Liver (tissue), 9 donors: ENCODE results near the gene HLA-DQB1. TPM values are rescaled to one million over a fixed set of nuclear protein-coding genes. Genes with fewer than 3 reads are reported as not detected.

Experiments
- DNase-seq: peaks from one replicate; pipeline ENCODE4 v3.0.0-alpha.2; 2017; ENCODE audit warnings: low spot score
- H3K27ac ChIP-seq, 2 donors: one replicate each; pipeline ENCODE4 v1.7.0; 2013; ENCODE audit warnings: inconsistent platforms in 2 of 2, low read length in 2 of 2, control low read depth in 1 of 2, low read depth in 1 of 2, mild to moderate bottlenecking in 1 of 2
- H3K27me3 ChIP-seq, 4 donors: one replicate each; pipeline versions ENCODE4 v1.6.1 to v1.7.0; 2013; ENCODE audit warnings: low read length in 3 of 4, inconsistent platforms in 1 of 4, mild to moderate bottlenecking in 1 of 4, moderate library complexity in 1 of 4; ENCODE audit not compliant: control insufficient read depth in 4 of 4, insufficient read depth in 4 of 4
- H3K36me3 ChIP-seq, 4 donors: one replicate each; pipeline versions ENCODE4 v1.6.1 to v1.7.0; 2013; ENCODE audit warnings: low read length in 3 of 4, mild to moderate bottlenecking in 3 of 4, low read depth in 1 of 4, moderate library complexity in 1 of 4; ENCODE audit not compliant: control insufficient read depth in 4 of 4, insufficient read depth in 3 of 4
- H3K4me1 ChIP-seq, 4 donors: one replicate each; pipeline versions ENCODE4 v1.6.1 to v1.7.0; 2013; ENCODE audit warnings: low read length in 3 of 4, mild to moderate bottlenecking in 3 of 4, moderate library complexity in 1 of 4; ENCODE audit not compliant: control insufficient read depth in 4 of 4, insufficient read depth in 4 of 4
- H3K4me3 ChIP-seq, 3 donors: one replicate each; pipeline versions ENCODE4 v1.6.1 to v1.7.0; 2013; ENCODE audit warnings: low read length in 3 of 3, control low read depth in 1 of 3, low read depth in 1 of 3, mild to moderate bottlenecking in 1 of 3
- H3K9ac ChIP-seq, 2 donors: one replicate each; pipeline ENCODE4 v1.7.0; 2013; ENCODE audit warnings: low read length in 2 of 2, mild to moderate bottlenecking in 2 of 2, moderate library complexity in 2 of 2, control low read depth in 1 of 2, low read depth in 1 of 2
- H3K9me3 ChIP-seq, 4 donors: one replicate each; pipeline versions ENCODE4 v1.6.1 to v1.7.0; 2013; ENCODE audit warnings: low read length in 3 of 4; ENCODE audit not compliant: control insufficient read depth in 4 of 4
- ATF3 ChIP-seq: IDR thresholded peaks from 2 replicates; pipeline ENCODE4 v1.6.1; 2016; ENCODE audit warnings: antibody characterized with exemption
- CTCF ChIP-seq: fragments of 150-350 bp; IDR thresholded peaks from 2 replicates; pipeline ENCODE4 v1.5.1; 2017; ENCODE audit warnings: improper control_type of control experiment, low read depth, low read length; ENCODE audit not compliant: missing input control
- EGR1 ChIP-seq, 2 donors: IDR thresholded peaks; 2 replicates each; pipeline ENCODE4 v1.6.1; 2016 to 2018; ENCODE audit warnings: antibody characterized with exemption in 2 of 2, low read depth in 2 of 2
- FOXA1 ChIP-seq: IDR thresholded peaks from 2 replicates; pipeline ENCODE4 v1.6.1; 2016; ENCODE audit warnings: antibody characterized with exemption
- FOXA2 ChIP-seq: IDR thresholded peaks from 2 replicates; pipeline ENCODE4 v1.6.1; 2016; ENCODE audit warnings: antibody characterized with exemption
- GABPA ChIP-seq, 2 donors: IDR thresholded peaks in 1 of 2; conservative IDR thresholded peaks in 1 of 2; 2 replicates each; pipeline ENCODE4 v1.6.1; 2016; ENCODE audit warnings: antibody characterized with exemption in 2 of 2, mild to moderate bottlenecking in 1 of 2, moderate library complexity in 1 of 2
- HNF4A ChIP-seq, 2 donors: conservative IDR thresholded peaks; 2 replicates each; pipeline ENCODE4 v1.6.1; 2016; ENCODE audit warnings: antibody characterized with exemption in 2 of 2, mild to moderate bottlenecking in 2 of 2
- HNF4G ChIP-seq: IDR thresholded peaks from 2 replicates; pipeline ENCODE4 v1.6.1; 2016; ENCODE audit warnings: antibody characterized with exemption
- JUND ChIP-seq, 2 donors: IDR thresholded peaks; 2 replicates each; pipeline ENCODE4 v1.6.1; 2016; ENCODE audit warnings: antibody characterized with exemption in 2 of 2
- MAX ChIP-seq: IDR thresholded peaks from 2 replicates; pipeline ENCODE4 v1.6.1; 2016; ENCODE audit warnings: antibody characterized with exemption
- NR2F2 ChIP-seq: IDR thresholded peaks from 2 replicates; pipeline ENCODE4 v1.6.1; 2016; ENCODE audit warnings: antibody characterized with exemption
- RAD21 ChIP-seq, 2 donors: IDR thresholded peaks; 2 replicates each; pipeline ENCODE4 v1.6.1; 2016; ENCODE audit warnings: antibody characterized with exemption in 2 of 2, mild to moderate bottlenecking in 2 of 2
- REST ChIP-seq: IDR thresholded peaks from 2 replicates; pipeline ENCODE4 v1.6.1; 2016; ENCODE audit warnings: antibody characterized with exemption, mild to moderate bottlenecking
- RXRA ChIP-seq, 2 donors: IDR thresholded peaks; 2 replicates each; pipeline ENCODE4 v1.6.1; 2017 to 2018; ENCODE audit warnings: antibody characterized with exemption in 2 of 2, mild to moderate bottlenecking in 1 of 2
- SP1 ChIP-seq: IDR thresholded peaks from 2 replicates; pipeline ENCODE4 v1.6.1; 2018; ENCODE audit warnings: antibody characterized with exemption, mild to moderate bottlenecking
- TAF1 ChIP-seq: conservative IDR thresholded peaks from 2 replicates; pipeline ENCODE4 v1.6.1; 2016; ENCODE audit warnings: antibody characterized with exemption, mild to moderate bottlenecking
- YY1 ChIP-seq: IDR thresholded peaks from 2 replicates; pipeline ENCODE4 v1.6.1; 2016; ENCODE audit warnings: antibody characterized with exemption, mild to moderate bottlenecking
- ZBTB33 ChIP-seq: IDR thresholded peaks from 2 replicates; pipeline ENCODE4 v1.6.1; 2016; ENCODE audit warnings: antibody characterized with exemption
- WGBS: extraction: QIAGEN DNeasy Blood & Tissue Kit; methylation state at CpG from one replicate; pipeline ENCODE4 v1.1.7; 2013; 5-methylcytosine and 5-hydroxymethylcytosine counted together
- polyA plus RNA-seq, 2 donors: library from polyadenylated mRNA; stranded (reverse) in 1 of 2; unstranded in 1 of 2; fragments of 200-250 nt in 1 of 2; fragments of >200 nt in 1 of 2; fragmentation: Nextera tagmentation in 1 of 2; extraction: Ambion mirVana in 1 of 2; gene quantifications; one replicate each; pipeline versions ENCODE4 v1.2.1 to v1.2.3, GENCODE V29; 2013 to 2015
- total RNA-seq, 2 donors: library from RNA; depleted of rRNA; stranded (reverse); fragments of >200 nt; gene quantifications; one replicate each; pipeline ENCODE4 v1.2.3, GENCODE V29; 2014
- donor health status: healthy.
- donor health status: healthy.
- donor health status: healthy.
- donor health status: healthy.
- donor health status: healthy.

HLA-DQB1 gene
- total and polyA plus RNA-seq, 4 donors, result 1.9 to 12.4 (median 7.3) TPM

GRCh38 chr6:32689531-32690501, 23.4 kb upstream of the HLA-DQB1 start:
- 50% methylated on average over 5 of the region's 5 CpGs for WGBS
- Histone ChIP-seq H3K9me3 (no peaks in the 10 kb centered on the region), H3K4me1 (no peaks in the 10 kb centered on the region), H3K27ac (no peak overlapping the region), H3K36me3 (no peaks in the 10 kb centered on the region), H3K27me3 (no peaks in the 10 kb centered on the region), H3K9ac (no peak overlapping the region), H3K4me3 (no peak overlapping the region)
- TF ChIP-seq REST, result no peak
- no peak for TF ChIP-seq JUND (IDR thresholded peaks at IDR 0.05)
- TF ChIP-seq SP1, result no peak
- no peak for TF ChIP-seq HNF4G
- no peak for TF ChIP-seq GABPA (IDR thresholded peaks at IDR 0.05 in 1 of 2, conservative IDR thresholded peaks at IDR 0.05 in 1 of 2)
- no peak for TF ChIP-seq HNF4A (conservative IDR thresholded peaks at IDR 0.05)
- TF ChIP-seq FOXA1, result no peak
- no peak for TF ChIP-seq FOXA2
- no peak for TF ChIP-seq CTCF
- no peak for TF ChIP-seq NR2F2
- no peak for TF ChIP-seq ATF3
- TF ChIP-seq MAX, result no peak
- no peak for TF ChIP-seq RXRA (IDR thresholded peaks at IDR 0.05)
- DNase-seq, result no peak

GRCh38 chr6:32685603-32686002, 19.1 kb upstream of the HLA-DQB1 start:
- DNase-seq, result no peak
- Histone ChIP-seq H3K27ac (no peak overlapping the region), H3K36me3 (no peaks in the 10 kb centered on the region), H3K27me3 (no peaks in the 10 kb centered on the region), H3K4me3 (no peak overlapping the region), H3K9ac (no peak overlapping the region), H3K4me1 (no peaks in the 10 kb centered on the region), H3K9me3 (no peaks in the 10 kb centered on the region)
- 11% methylated on average over 1 of the region's 1 CpG for WGBS
- TF ChIP-seq NR2F2, result no peak
- TF ChIP-seq GABPA (IDR thresholded peaks at IDR 0.05 in 1 of 2, conservative IDR thresholded peaks at IDR 0.05 in 1 of 2), result no peak
- no peak for TF ChIP-seq RXRA (IDR thresholded peaks at IDR 0.05)
- no peak for TF ChIP-seq ZBTB33
- TF ChIP-seq REST, result no peak
- no peak for TF ChIP-seq HNF4G
- TF ChIP-seq JUND (IDR thresholded peaks at IDR 0.05), result no peak
- TF ChIP-seq MAX, result no peak
- TF ChIP-seq TAF1, result no peak
- TF ChIP-seq HNF4A (conservative IDR thresholded peaks at IDR 0.05), result no peak
- no peak for TF ChIP-seq RAD21 (IDR thresholded peaks at IDR 0.05)
- no peak for TF ChIP-seq FOXA2
- no peak for TF ChIP-seq YY1
- TF ChIP-seq FOXA1, result no peak
- no peak for TF ChIP-seq EGR1 (IDR thresholded peaks at IDR 0.05; ENCODE audit: low read depth in 2 of 2)
- no peak for TF ChIP-seq ATF3
